ENCODE data around the gene SERPINA9. TPM values are rescaled to one million over a fixed set of nuclear protein-coding genes. Genes with fewer than 3 reads are reported as not detected.

SERPINA9 gene
- total RNA-seq, 1 experiment from 2014 or later = not detected

- Histone ChIP-seq H3K4me3 (ENCODE audit: low read depth, low read length) (no peak overlapping the region), H3K9me3 (no peaks in the 10 kb centered on the region), H3K27me3 (replicated peaks; ENCODE audit: control insufficient read depth, insufficient read depth, low read length) (no peaks in the 10 kb centered on the region), H3K36me3 (ENCODE audit: control insufficient read depth, insufficient read depth, low read length) (no peaks in the 10 kb centered on the region), H3K4me1 (peaks cover 2% of the 10 kb centered on the region; the same call in 1 of the 2 replicates)
- peaks cover 5% of the 10 kb centered on the region for H3K4me1 Mint-ChIP-seq (ENCODE audit: low read depth, unreplicated experiment)
- no peak for TF ChIP-seq CTCF (IDR thresholded peaks at IDR 0.05; ENCODE audit: insufficient read depth in 1 of 2, low read depth in 1 of 2, low read length in 1 of 2, severe bottlenecking in 1 of 2, unreplicated experiment in 1 of 2)
- intact Hi-C loops (cut with micrococcal nuclease; ENCODE audit: unreplicated experiment) = no loop called here
- H3K4me3 Mint-ChIP-seq (ENCODE audit: unreplicated experiment) = no peak overlapping the region
- H3K36me3 Mint-ChIP-seq (ENCODE audit: insufficient read depth, unreplicated experiment) = no peaks in the 10 kb centered on the region
- ChIA-PET POLR2A (no interaction called here), CTCF (no interaction called here)
- peaks cover 17% of the 10 kb centered on the region for H3K9me3 Mint-ChIP-seq (ENCODE audit: unreplicated experiment)
- H3K27ac Mint-ChIP-seq (ENCODE audit: unreplicated experiment) = no peak overlapping the region
- no peaks in the 10 kb centered on the region for H3K27me3 Mint-ChIP-seq (ENCODE audit: insufficient read depth, unreplicated experiment)
- DNase-seq = no peak
- BruUV-seq (replicated peaks) = no TSS peak
Observed at GRCh38 chr14:94517248-94517640, 41.2 kb upstream of the SERPINA9 start.

- CTCF ChIA-PET = no interaction called here
Observed at GRCh38 chr14:94515856-94516255, 39.9 kb upstream of the SERPINA9 start.

GRCh38 chr14:94515426-94515825, 39.4 kb upstream of the SERPINA9 start:
- intact Hi-C loops (cut with micrococcal nuclease; ENCODE audit: unreplicated experiment) = no loop called here

More at GRCh38 chr14:94515856-94516255, 39.9 kb upstream of the SERPINA9 start:
- H3K27ac Mint-ChIP-seq (ENCODE audit: unreplicated experiment) = no peak overlapping the region
- Histone ChIP-seq H3K27me3 (replicated peaks; ENCODE audit: control insufficient read depth, insufficient read depth, low read length) (no peaks in the 10 kb centered on the region), H3K36me3 (ENCODE audit: control insufficient read depth, insufficient read depth, low read length) (no peaks in the 10 kb centered on the region), H3K4me3 (ENCODE audit: low read depth, low read length) (no peak overlapping the region), H3K9me3 (no peaks in the 10 kb centered on the region), H3K4me1 (no peaks in the 10 kb centered on the region)
- POLR2A ChIA-PET = no interaction called here
- H3K27me3 Mint-ChIP-seq (ENCODE audit: insufficient read depth, unreplicated experiment) = no peaks in the 10 kb centered on the region
- H3K4me1 Mint-ChIP-seq (ENCODE audit: low read depth, unreplicated experiment) = peaks cover 5% of the 10 kb centered on the region
- H3K9me3 Mint-ChIP-seq (ENCODE audit: unreplicated experiment) = peaks cover 17% of the 10 kb centered on the region
- intact Hi-C loops (cut with micrococcal nuclease; ENCODE audit: unreplicated experiment) = no loop called here
- H3K36me3 Mint-ChIP-seq (ENCODE audit: insufficient read depth, unreplicated experiment) = no peaks in the 10 kb centered on the region
- H3K4me3 Mint-ChIP-seq (ENCODE audit: unreplicated experiment) = no peak overlapping the region
- no peak for DNase-seq
- BruUV-seq (replicated peaks) = no TSS peak
- no peak for TF ChIP-seq CTCF (IDR thresholded peaks at IDR 0.05; ENCODE audit: insufficient read depth in 1 of 2, low read depth in 1 of 2, low read length in 1 of 2, severe bottlenecking in 1 of 2, unreplicated experiment in 1 of 2)

More at GRCh38 chr14:94515426-94515825, 39.4 kb upstream of the SERPINA9 start:
- BruUV-seq (replicated peaks) = no TSS peak
- H3K27me3 Mint-ChIP-seq (ENCODE audit: insufficient read depth, unreplicated experiment) = no peaks in the 10 kb centered on the region
- ChIA-PET POLR2A (no interaction called here), CTCF (interaction anchor here (0.6 kb wide), 1 partner anchor 13 kb away, joined by 3 read pairs; no protein-coding TSS in a partner anchor)
- peaks cover 17% of the 10 kb centered on the region for H3K9me3 Mint-ChIP-seq (ENCODE audit: unreplicated experiment)
- H3K4me1 Mint-ChIP-seq (ENCODE audit: low read depth, unreplicated experiment) = peaks cover 5% of the 10 kb centered on the region
- no peak overlapping the region for H3K27ac Mint-ChIP-seq (ENCODE audit: unreplicated experiment)
- Histone ChIP-seq H3K27me3 (replicated peaks; ENCODE audit: control insufficient read depth, insufficient read depth, low read length) (no peaks in the 10 kb centered on the region), H3K4me1 (no peaks in the 10 kb centered on the region), H3K4me3 (ENCODE audit: low read depth, low read length) (no peak overlapping the region), H3K9me3 (no peaks in the 10 kb centered on the region), H3K36me3 (ENCODE audit: control insufficient read depth, insufficient read depth, low read length) (no peaks in the 10 kb centered on the region)
- no peaks in the 10 kb centered on the region for H3K36me3 Mint-ChIP-seq (ENCODE audit: insufficient read depth, unreplicated experiment)
- no peak overlapping the region for H3K4me3 Mint-ChIP-seq (ENCODE audit: unreplicated experiment)
- no peak for DNase-seq
- TF ChIP-seq CTCF (IDR thresholded peaks at IDR 0.05; ENCODE audit: insufficient read depth in 1 of 2, low read depth in 1 of 2, low read length in 1 of 2, severe bottlenecking in 1 of 2, unreplicated experiment in 1 of 2) = no peak
